Peyer's patch (tissue), 4 donors: ENCODE measurements around the gene SPON2.

Experiments
- CTCF ChIP-seq, 6 experiments: fragments of 450-650 bp in 4 of 6; fragments of 200-600 bp in 2 of 6; sonication (generic) in 1 of 6; IDR thresholded peaks; one replicate each; pipeline ENCODE4 v1.5.1; 2017 to 2019; ENCODE audit warnings: antibody characterized with exemption in 6 of 6, mild to moderate bottlenecking in 3 of 6, moderate library complexity in 1 of 6
- POLR2A ChIP-seq, 2 donors: fragments of 450-650 bp; IDR thresholded peaks; one replicate each; pipeline ENCODE4 v1.5.1; 2017; ENCODE audit warnings: antibody characterized with exemption in 2 of 2, mild to moderate bottlenecking in 2 of 2, moderate library complexity in 2 of 2

- TF ChIP-seq CTCF (IDR thresholded peaks at IDR 0.05) (no peak), POLR2A (IDR thresholded peaks at IDR 0.05) (no peak)
These were observed 2.0 kb downstream of the SPON2 start for GRCh38 chr4:1170156-1170975.
